NCI-H146 (cell line): ENCODE measurements around the gene TOMM6.

ENCODE experiments used
- DNase-seq: peaks from one replicate; lab custom pipeline; 2025; lab: John Stamatoyannopoulos, UW

TOMM6 gene

GRCh38 chr6:41824571-41825569 is 37.4 kb downstream of the TOMM6 start:
- no peak for DNase-seq

- no peak for DNase-seq
Observed at GRCh38 chr6:41826343-41827022, 39.0 kb downstream of the TOMM6 start.

- DNase-seq: no peak
Observed at GRCh38 chr6:41832263-41832662, 44.8 kb downstream of the TOMM6 start.

- no peak for DNase-seq
Observed at GRCh38 chr6:41836022-41836659, 48.6 kb downstream of the TOMM6 start.

- no peak for DNase-seq
Observed at GRCh38 chr6:41836660-41837052, 49.2 kb downstream of the TOMM6 start.
